ENCODE measurements around the gene CTNNA1.

Gene CTNNA1

DNA sequence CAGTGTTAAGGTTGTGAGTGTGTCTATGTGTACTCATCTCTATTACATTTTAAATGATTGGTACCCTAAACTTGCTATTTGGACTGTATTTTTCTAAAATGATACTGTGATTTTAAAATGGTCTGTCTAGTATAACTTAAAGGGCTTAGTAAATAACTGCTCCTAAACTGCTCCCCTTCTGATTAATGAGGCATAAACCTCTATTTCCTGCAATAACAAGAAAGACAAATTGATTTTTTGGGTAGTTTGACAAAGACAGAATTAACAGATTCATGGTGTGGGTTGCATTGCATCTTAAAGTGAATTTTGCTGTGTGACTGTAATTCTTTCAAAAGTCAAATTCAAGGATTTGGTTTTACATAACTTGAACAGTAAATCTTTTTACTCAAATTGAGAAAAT, 130.0 kb downstream of the CTNNA1 start:
- H3K9me3 ChIP-seq: no peaks in the 10 kb centered on the region
- no peak overlapping the region for H3K27ac ChIP-seq
- H3K36me3 ChIP-seq: peaks cover 5% of the 10 kb centered on the region
- H3K27me3 ChIP-seq: no peaks in the 10 kb centered on the region
- TF ChIP-seq CTCF (IDR thresholded peaks at IDR 0.05): no peak
- H3K4me3 ChIP-seq (ENCODE audit: low read depth in 1 of 2, low read length in 1 of 2): no peak overlapping the region
- H3K4me1 ChIP-seq (ENCODE audit: control insufficient read depth in 1 of 2, insufficient read depth in 1 of 2, low read depth in 1 of 2, low read length in 1 of 2): peaks cover 0 to 4% of the 10 kb centered on the region in 2 experiments

DNA sequence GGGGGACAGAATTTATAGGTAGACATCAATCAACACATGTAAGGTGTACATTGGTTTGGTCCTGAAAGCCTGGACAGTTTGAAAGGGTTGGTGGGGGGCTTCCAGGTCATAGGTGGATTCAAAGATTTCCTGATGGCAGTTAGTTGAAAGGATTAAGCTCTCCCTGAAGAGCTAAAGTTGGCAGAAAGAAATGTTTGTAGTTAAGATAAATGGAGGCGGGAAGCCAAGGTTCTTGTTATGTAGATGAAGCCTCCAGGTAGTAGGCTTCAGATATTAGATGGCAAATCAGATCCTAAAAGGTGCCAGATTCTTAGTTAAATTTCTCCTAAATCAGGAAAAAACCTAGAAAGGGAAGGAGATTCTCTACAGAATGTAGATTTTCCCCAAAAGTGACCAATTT, 130.9 kb downstream of the CTNNA1 start:
- Histone ChIP-seq H3K9me3 (no peaks in the 10 kb centered on the region), H3K27me3 (no peaks in the 10 kb centered on the region), H3K4me3 (ENCODE audit: low read depth in 1 of 2, low read length in 1 of 2) (no peak overlapping the region), H3K4me1 (ENCODE audit: control insufficient read depth in 1 of 2, insufficient read depth in 1 of 2, low read depth in 1 of 2, low read length in 1 of 2) (peaks cover 0 to 4% of the 10 kb centered on the region in 2 experiments), H3K36me3 (peaks cover 5% of the 10 kb centered on the region), H3K27ac (no peak overlapping the region)
- TF ChIP-seq CTCF (IDR thresholded peaks at IDR 0.05): no peak

DNA sequence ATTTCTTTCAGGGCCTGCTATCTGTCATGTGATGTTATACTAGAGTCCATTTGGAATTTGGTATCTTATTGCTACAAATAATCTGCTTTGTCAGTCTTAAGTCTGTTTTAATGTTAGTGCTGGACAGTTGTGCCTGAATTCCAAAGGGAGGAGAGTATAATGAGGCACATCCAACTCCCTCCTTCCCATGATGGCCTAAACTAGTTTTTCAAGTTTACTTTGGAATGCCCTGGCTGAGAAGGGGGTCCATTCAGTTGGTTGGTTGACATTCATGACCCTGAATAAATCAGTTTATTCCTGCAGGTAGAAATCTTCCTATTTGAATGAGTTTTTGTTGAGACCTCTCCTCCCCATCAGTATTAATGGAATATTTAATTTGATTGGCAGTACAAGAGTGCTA, 131.3 kb downstream of the CTNNA1 start:
- Histone ChIP-seq H3K27me3 (no peaks in the 10 kb centered on the region), H3K9me3 (no peaks in the 10 kb centered on the region), H3K27ac (no peak overlapping the region), H3K36me3 (peaks cover 5% of the 10 kb centered on the region), H3K4me3 (ENCODE audit: low read depth in 1 of 2, low read length in 1 of 2) (no peak overlapping the region), H3K4me1 (ENCODE audit: control insufficient read depth in 1 of 2, insufficient read depth in 1 of 2, low read depth in 1 of 2, low read length in 1 of 2) (peaks cover 0 to 4% of the 10 kb centered on the region in 2 experiments)
- no peak for TF ChIP-seq CTCF (IDR thresholded peaks at IDR 0.05)

GRCh38 chr5:138889994-138890393, 136.8 kb downstream of the CTNNA1 start:
- H3K9me3 ChIP-seq: peaks cover 4% of the 10 kb centered on the region
- H3K4me1 ChIP-seq (ENCODE audit: control insufficient read depth in 1 of 2, insufficient read depth in 1 of 2, low read depth in 1 of 2, low read length in 1 of 2): peaks cover 0 to 4% of the 10 kb centered on the region in 2 experiments
- H3K27ac ChIP-seq: no peak overlapping the region
- H3K27me3 ChIP-seq: no peaks in the 10 kb centered on the region
- H3K36me3 ChIP-seq: peaks cover 5% of the 10 kb centered on the region
- TF ChIP-seq CTCF (IDR thresholded peaks at IDR 0.05): no peak
- H3K4me3 ChIP-seq (ENCODE audit: low read depth in 1 of 2, low read length in 1 of 2): no peak overlapping the region

- Histone ChIP-seq H3K9me3 (peaks cover 4% of the 10 kb centered on the region), H3K27me3 (no peaks in the 10 kb centered on the region), H3K4me1 (ENCODE audit: control insufficient read depth in 1 of 2, insufficient read depth in 1 of 2, low read depth in 1 of 2, low read length in 1 of 2) (peaks cover 0 to 4% of the 10 kb centered on the region in 2 experiments), H3K27ac (no peak overlapping the region), H3K36me3 (peaks cover 5% of the 10 kb centered on the region), H3K4me3 (ENCODE audit: low read depth in 1 of 2, low read length in 1 of 2) (no peak overlapping the region)
- no peak for TF ChIP-seq CTCF (IDR thresholded peaks at IDR 0.05)
These were observed 137.4 kb downstream of the CTNNA1 start for GRCh38 chr5:138890644-138891043.

- Histone ChIP-seq H3K36me3 (no peaks in the 10 kb centered on the region), H3K9me3 (no peaks in the 10 kb centered on the region), H3K4me3 (ENCODE audit: low read depth in 1 of 2, low read length in 1 of 2) (no peak overlapping the region), H3K27ac (no peak overlapping the region), H3K27me3 (no peaks in the 10 kb centered on the region), H3K4me1 (ENCODE audit: control insufficient read depth in 1 of 2, insufficient read depth in 1 of 2, low read depth in 1 of 2, low read length in 1 of 2) (peaks cover 8 to 11% of the 10 kb centered on the region in 2 experiments)
- no peak for TF ChIP-seq CTCF (IDR thresholded peaks at IDR 0.05)
These were observed 142.7 kb downstream of the CTNNA1 start for GRCh38 chr5:138895918-138896317.
